ENCODE measurements around the gene CEACAM18.
"Not testable (repeated sequence)": the region's sequence is repeated elsewhere in the genome, so short reads cannot be mapped to it uniquely, and the experiment has no call there.

CEACAM18 gene

GRCh38 chr19:51500931-51501330 is 22.6 kb downstream of the CEACAM18 start:
- FAIRE-seq: not testable (repeated sequence)

GRCh38 chr19:51501594-51502263 is 23.4 kb downstream of the CEACAM18 start, which contains the start of gene SIGLEC12:
SIGLEC12 (minus strand) TSS chr19:51501800; CDS start chr19:51501733, 67 bp downstream.
- no peak for FAIRE-seq

GRCh38 chr19:51503286-51503817 is 25.0 kb downstream of the CEACAM18 start:
- no peak for FAIRE-seq

- FAIRE-seq: no peak
These were observed 25.6 kb downstream of the CEACAM18 start for GRCh38 chr19:51503896-51504295.

- FAIRE-seq: no peak
These were observed 27.6 kb downstream of the CEACAM18 start for GRCh38 chr19:51505904-51506303.

- no peak for FAIRE-seq
These were observed 28.9 kb downstream of the CEACAM18 start for GRCh38 chr19:51507192-51507591.

- FAIRE-seq: no peak
These were observed 29.3 kb downstream of the CEACAM18 start for GRCh38 chr19:51507640-51508058.

GRCh38 chr19:51508059-51508733 is 29.9 kb downstream of the CEACAM18 start:
- no peak for FAIRE-seq

- no peak for FAIRE-seq
These were observed 31.7 kb downstream of the CEACAM18 start for GRCh38 chr19:51509823-51510660.

- no peak for FAIRE-seq
These were observed 33.0 kb downstream of the CEACAM18 start for GRCh38 chr19:51511353-51511752.

- no peak for FAIRE-seq
These were observed 35.6 kb downstream of the CEACAM18 start for GRCh38 chr19:51513968-51514367.

GRCh38 chr19:51514866-51515481 is 36.6 kb downstream of the CEACAM18 start:
- FAIRE-seq: peak; percentile 83

- no peak for FAIRE-seq
These were observed 42.4 kb downstream of the CEACAM18 start for GRCh38 chr19:51520728-51521127.

- FAIRE-seq: no peak
These were observed 43.0 kb downstream of the CEACAM18 start for GRCh38 chr19:51521357-51521756.

GRCh38 chr19:51521781-51522180 is 43.4 kb downstream of the CEACAM18 start:
- no peak for FAIRE-seq

GRCh38 chr19:51524666-51525264 is 46.4 kb downstream of the CEACAM18 start:
- FAIRE-seq: no peak

GRCh38 chr19:51525651-51526050 is 47.3 kb downstream of the CEACAM18 start:
- FAIRE-seq: no peak

GRCh38 chr19:51529301-51529700 is 51.0 kb downstream of the CEACAM18 start:
- no peak for FAIRE-seq

- no peak for FAIRE-seq
These were observed 52.3 kb downstream of the CEACAM18 start for GRCh38 chr19:51530616-51531015.

- no peak for FAIRE-seq
These were observed 53.3 kb downstream of the CEACAM18 start, which contains the start of gene SIGLEC6 for GRCh38 chr19:51531349-51532315. SIGLEC6 (minus strand) TSS chr19:51531670; CDS start chr19:51531648, 22 bp downstream.

- no peak for FAIRE-seq
These were observed 57.2 kb downstream of the CEACAM18 start for GRCh38 chr19:51535535-51535934.
